HG03469 (cell line): ENCODE data around the gene C20orf204.
"Not testable (repeated sequence)": the region's sequence is repeated elsewhere in the genome, so short reads cannot be mapped to it uniquely, and the experiment has no call there.

Experiments
- ATAC-seq: cut with Tn5 transposase; IDR thresholded peaks from one replicate; pipeline ENCODE4 v1.9.1; 2021; ENCODE audit warnings: mild to moderate bottlenecking, moderate library complexity, moderate number of reproducible peaks; ENCODE audit not compliant: unreplicated experiment

C20orf204 gene, protein sequence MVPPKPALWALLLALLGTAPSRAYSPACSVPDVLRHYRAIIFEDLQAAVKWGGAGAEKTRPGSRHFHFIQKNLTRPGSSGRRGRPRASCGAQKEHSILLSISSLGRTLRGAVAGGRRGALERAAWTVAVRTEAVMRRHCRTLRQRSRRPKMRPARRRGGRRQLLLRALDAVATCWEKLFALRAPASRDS

DNA sequence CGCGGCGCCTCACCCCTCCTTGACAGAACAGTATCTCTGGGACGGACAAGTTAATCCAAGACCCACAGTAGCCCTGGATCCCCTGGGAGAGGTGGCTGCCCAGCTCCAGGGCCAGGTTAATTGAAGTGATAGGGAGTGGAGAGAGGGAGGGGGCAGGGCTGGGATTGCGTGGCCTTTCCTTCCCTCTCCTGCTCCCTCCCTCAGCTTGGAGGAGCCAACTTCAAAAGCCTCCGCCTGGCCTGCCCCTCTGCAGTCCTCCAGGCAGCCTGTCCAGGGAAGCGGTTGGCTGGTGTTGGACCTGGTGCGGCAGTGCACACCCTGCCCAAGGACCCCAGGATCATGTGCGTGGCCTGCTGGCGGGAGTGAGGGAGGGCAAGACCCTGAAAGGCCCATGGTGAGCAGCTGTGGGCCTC lies at the start of gene C20orf204:
Gene C20orf204 (plus strand): TSS at position 250 of the 413 bp plus-strand sequence. CDS start 142 bp downstream, at position 392.
- ATAC-seq: no peak

DNA sequence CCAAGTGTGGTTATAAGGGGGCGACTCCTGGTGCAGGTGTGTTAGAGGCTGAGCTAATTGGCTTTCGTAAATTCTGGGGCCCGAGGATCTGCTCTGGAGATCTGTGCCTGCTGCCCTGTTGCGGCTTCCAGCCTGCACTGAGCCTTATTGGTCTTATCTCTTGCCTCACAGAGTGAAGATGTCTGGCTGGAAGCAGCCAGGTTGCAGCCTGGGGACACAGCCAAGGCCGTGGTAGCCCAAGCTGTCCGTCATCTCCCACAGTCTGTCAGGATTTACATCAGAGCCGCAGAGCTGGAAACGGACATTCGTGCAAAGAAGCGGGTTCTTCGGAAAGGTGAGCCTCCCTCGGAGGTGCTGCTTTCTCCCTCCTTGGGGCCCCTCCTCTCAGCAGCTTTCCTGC lies 35.1 kb upstream of the C20orf204 start:
- ATAC-seq: no peak

DNA sequence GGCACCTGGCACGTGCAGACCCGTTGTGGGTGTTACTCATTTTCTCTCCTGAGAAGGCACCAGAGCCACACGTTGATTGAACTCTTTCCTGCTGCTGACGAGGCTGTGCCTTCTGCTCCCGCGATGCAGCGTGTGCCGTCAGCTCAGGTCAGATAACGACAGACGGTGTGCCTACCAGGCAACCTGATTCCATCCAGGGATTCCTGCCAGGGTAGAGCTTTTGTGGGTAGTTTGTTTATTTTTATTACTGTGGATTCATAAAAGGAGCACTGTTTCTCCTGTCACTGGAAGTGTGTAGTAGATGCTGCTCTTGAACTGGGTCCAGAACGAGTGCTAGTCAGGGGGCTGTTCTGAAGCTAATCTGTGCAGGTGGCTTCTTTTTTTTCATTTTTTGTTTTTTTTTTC lies 34.4 kb upstream of the C20orf204 start:
- no peak for ATAC-seq

GRCh38 chr20:64003960-64004725 lies 31.8 kb upstream of the C20orf204 start:
- ATAC-seq: no peak

GRCh38 chr20:64005394-64005793 lies 30.6 kb upstream of the C20orf204 start:
- no peak for ATAC-seq

- no peak for ATAC-seq
Observed at GRCh38 chr20:64006490-64006889, 29.5 kb upstream of the C20orf204 start.

GRCh38 chr20:64006902-64007301 lies 29.1 kb upstream of the C20orf204 start:
- no peak for ATAC-seq

- no peak for ATAC-seq
Observed at GRCh38 chr20:64009811-64010387, 26.1 kb upstream of the C20orf204 start.

- ATAC-seq: no peak
Observed at GRCh38 chr20:64010711-64011237, 25.2 kb upstream of the C20orf204 start.

DNA sequence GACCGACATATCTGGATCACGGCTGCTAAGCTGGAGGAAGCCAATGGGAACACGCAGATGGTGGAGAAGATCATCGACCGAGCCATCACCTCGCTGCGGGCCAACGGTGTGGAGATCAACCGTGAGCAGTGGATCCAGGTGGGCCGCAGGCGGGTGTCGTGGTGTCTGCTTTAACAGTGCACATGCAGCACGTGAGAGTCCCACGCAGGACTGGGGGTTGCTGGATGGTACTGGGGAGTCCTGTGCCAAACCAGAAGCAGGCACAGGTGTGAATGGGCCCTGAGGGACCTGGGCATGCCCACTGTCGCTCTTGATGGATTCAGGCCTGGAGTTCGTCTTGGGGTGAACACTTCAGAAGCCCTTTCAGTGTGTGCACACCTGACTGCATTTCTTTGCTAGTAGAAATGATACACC lies 24.6 kb upstream of the C20orf204 start:
- no peak for ATAC-seq

GRCh38 chr20:64012385-64013154 lies 23.4 kb upstream of the C20orf204 start:
- not testable (repeated sequence) for ATAC-seq

- ATAC-seq: no peak
Observed at GRCh38 chr20:64015635-64016034, 20.3 kb upstream of the C20orf204 start.

DNA sequence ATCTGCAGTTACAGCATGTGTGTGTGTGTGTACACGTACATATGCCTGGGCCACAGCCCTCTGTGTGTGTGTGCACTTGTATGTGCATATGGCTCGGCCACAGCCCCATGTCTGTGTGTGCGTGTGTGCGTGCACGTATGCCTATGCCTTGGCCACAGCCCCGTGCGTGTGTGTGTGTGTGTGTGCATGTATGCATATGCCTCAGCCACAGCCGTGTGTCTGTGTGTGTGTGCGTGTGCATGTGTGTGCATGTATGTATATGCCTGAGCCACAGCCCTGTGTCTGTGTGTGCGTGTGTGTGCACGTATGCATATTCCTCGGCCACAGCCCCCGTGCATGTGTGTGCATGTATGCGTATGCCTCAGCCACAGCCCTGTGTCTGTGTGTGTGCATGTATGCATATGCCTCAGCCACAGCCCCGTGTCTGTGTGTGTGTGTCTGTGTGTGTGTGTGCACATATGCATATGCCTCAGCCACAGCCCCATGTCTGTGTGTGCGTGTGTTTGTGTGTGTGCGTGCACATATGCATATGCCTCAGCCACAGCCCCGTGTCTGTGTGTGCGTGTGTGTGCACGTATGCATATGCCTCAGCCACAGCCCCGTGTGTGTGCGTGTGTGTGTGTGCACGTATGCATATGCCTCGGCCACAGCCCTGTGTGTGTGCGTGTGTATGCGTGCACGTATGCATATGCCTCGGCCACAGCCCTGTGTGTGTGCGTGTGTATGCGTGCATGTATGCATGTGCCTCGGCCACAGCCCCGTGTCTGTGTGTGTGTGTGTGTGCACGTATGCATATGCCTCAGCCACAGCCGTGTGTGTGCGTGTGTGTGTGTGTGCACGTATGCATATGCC lies 14.6 kb upstream of the C20orf204 start:
- no peak for ATAC-seq

DNA sequence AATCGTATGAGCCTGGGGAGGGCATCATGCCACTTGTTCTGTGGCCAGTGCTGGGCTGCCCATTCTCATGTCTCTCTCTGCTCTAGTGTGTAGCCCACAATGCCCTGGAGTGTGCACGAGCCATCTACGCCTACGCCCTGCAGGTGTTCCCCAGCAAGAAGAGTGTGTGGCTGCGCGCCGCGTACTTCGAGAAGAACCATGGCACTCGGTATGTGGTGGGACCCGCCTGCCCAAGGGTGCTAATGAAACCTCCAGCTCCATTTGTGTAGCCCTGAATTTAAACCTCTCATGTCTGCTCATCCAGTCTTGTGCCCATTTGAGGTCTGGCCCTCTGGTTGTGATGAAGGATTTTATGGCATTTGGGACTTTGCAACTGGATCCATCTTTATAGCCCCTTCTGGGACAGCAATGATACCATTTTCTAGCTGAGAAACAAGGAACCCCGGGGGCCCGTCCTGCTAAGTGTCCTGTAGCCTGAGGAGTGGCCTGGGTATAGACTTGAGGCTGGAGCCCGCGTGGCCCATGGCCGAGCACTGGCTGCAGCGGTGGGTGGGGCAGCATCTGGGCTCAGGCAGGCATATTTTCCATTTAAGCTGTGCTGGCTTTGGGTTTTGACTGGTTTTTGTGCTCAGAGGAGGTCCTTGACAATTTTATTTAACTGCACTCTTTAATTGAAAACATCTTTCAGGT lies 13.2 kb upstream of the C20orf204 start:
- no peak for ATAC-seq

- ATAC-seq: no peak
Observed at GRCh38 chr20:64023361-64024140, 12.4 kb upstream of the C20orf204 start.

GRCh38 chr20:64024141-64024990 lies 11.6 kb upstream of the C20orf204 start:
- no peak for ATAC-seq

DNA sequence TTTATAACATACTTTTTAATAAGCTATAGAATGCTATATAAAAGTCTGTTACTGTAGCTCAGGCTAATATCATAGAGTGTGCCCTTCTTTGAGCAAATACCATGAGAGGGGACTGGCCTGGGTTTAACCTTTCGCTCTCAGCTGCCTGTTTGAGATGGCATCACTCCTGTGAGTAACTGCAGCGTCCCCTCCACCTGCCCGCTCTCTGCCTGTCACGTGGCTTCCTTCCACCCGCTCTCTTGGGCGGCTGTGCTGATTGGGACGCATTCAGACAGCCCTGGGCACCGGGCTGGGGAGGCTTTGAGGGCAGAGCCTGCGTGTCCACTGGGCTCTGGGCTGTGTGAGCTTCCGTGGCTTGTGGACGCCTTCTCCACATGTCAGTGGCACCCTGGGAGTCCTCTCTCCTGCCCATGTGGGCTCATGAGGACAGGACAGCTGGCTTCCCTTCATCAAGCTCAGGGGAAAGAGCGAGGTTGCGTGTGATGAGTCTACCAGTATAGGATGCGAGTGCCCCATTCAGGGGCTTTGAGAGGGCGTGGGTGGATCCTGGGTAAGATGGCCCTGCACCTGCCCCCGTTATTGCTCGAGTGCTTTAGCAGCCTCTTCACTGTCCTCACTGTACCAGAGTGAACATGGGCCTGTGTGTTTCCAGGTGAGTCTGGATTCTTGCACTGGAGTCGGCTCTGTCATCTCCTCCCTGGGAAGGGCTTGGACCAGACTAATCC lies 10.7 kb upstream of the C20orf204 start:
- ATAC-seq: no peak
